Gastroesophageal sphincter (tissue), 3 donors: ENCODE data around the gene RFTN1.

ENCODE experiments used
- CTCF ChIP-seq, 4 experiments: fragments of 200-600 bp in 2 of 4; fragments of 450-650 bp in 2 of 4; sonication (generic) in 1 of 4; IDR thresholded peaks; one replicate each; pipeline ENCODE4 v1.5.1; 2017 to 2019; ENCODE audit warnings: antibody characterized with exemption in 4 of 4, mild to moderate bottlenecking in 2 of 4, moderate library complexity in 2 of 4
- EP300 ChIP-seq: sonication (generic); formaldehyde crosslinking; IDR thresholded peaks from one replicate; pipeline ENCODE4 v1.6.1; 2017; ENCODE audit warnings: antibody characterized with exemption, mild to moderate bottlenecking
- POLR2A ChIP-seq, 2 donors: fragments of 450-650 bp; IDR thresholded peaks; one replicate each; pipeline ENCODE4 v1.6.1; 2017; ENCODE audit warnings: antibody characterized with exemption in 2 of 2, mild to moderate bottlenecking in 2 of 2, moderate library complexity in 1 of 2
- POLR2AphosphoS5 ChIP-seq: sonication (generic); formaldehyde crosslinking; IDR thresholded peaks from one replicate; pipeline ENCODE4 v1.6.1; 2017; ENCODE audit warnings: antibody characterized with exemption

- no peak for TF ChIP-seq CTCF (IDR thresholded peaks at IDR 0.05)
- no peak for TF ChIP-seq EP300
- TF ChIP-seq POLR2A (IDR thresholded peaks at IDR 0.05), result no peak
- TF ChIP-seq POLR2AphosphoS5, result no peak
Measured at GRCh38 chr3:16319723-16320122, 193.8 kb downstream of the RFTN1 start.
